HG03520 (cell line): ENCODE results near the gene B3GAT3.
"Not testable (repeated sequence)": the region's sequence is repeated elsewhere in the genome, so short reads cannot be mapped to it uniquely, and the experiment has no call there.

ENCODE experiments used
- ATAC-seq: cut with Tn5 transposase; IDR thresholded peaks from one replicate; pipeline ENCODE4 v1.9.1; 2021; ENCODE audit warnings: mild to moderate bottlenecking, moderate library complexity; ENCODE audit not compliant: unreplicated experiment

B3GAT3 gene

GRCh38 chr11:62580959-62581715 is 40.6 kb downstream of the B3GAT3 start:
- ATAC-seq = no peak

GRCh38 chr11:62579252-62579651 is 42.5 kb downstream of the B3GAT3 start:
- ATAC-seq = no peak

- ATAC-seq = no peak
Observed at GRCh38 chr11:62578541-62578940, 43.2 kb downstream of the B3GAT3 start.

GRCh38 chr11:62577046-62577714 is 44.6 kb downstream of the B3GAT3 start:
- ATAC-seq = no peak

- ATAC-seq = no peak
Observed at GRCh38 chr11:62575837-62576236, 45.9 kb downstream of the B3GAT3 start.

DNA sequence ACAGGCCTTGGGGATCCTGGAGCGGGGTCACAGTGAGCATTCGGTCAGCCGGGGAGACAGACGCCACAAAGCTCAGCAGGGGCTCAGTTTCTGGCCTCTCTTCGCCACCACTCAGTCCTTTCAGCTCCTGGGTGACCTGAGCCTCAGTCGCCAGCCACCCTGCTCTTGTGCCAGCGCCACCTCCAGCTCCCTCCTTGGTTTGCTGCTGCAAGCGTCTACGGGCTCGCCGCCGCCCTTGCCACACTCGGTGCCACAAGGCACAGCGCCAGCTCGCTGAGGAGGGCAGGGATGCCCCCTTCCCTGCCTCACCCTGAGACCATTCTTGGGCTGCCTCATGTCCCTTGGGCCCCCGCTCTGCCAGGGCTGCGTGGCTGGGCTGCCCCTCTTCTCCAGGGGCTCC is 46.6 kb downstream of the B3GAT3 start:
- ATAC-seq = no peak

- ATAC-seq = no peak
Observed at GRCh38 chr11:62574363-62575071, 47.3 kb downstream of the B3GAT3 start.

- ATAC-seq = peak; percentile 87
Observed at GRCh38 chr11:62573592-62574362, 48.0 kb downstream of the B3GAT3 start, which contains the start of gene EEF1G. Gene EEF1G (minus strand): TSS chr11:62573891. CDS start chr11:62573842, 49 bp downstream.

DNA sequence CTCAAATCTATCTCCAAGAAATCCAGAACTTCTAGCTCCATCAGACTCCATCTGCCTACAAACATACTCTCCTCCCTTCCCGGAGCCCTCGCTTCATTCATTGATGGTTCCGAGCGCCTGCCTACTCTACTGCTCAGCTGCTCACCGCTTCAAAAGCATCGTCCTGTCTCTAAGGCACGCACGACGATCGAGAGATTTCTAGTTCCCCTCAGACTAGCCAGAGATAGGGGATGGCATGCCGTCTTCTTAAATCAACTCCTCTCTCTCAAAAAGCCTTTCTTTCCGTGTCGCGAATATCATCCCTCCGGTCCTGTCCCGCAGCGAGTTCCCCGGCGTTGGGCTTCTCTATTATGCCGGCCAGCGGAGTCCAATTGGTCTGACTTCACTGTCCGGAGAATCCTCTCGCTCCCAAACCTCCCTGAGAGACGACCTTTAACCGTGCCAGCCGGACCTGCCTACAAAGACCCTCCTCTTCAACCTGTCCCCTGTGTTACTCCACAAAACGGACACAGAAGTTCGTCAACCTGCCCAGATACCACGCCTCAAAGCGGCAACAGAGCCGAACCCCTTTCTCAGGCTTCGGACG is 48.7 kb downstream of the B3GAT3 start:
- no peak for ATAC-seq

- ATAC-seq = no peak
Observed at GRCh38 chr11:62572431-62572830, 49.4 kb downstream of the B3GAT3 start.

- ATAC-seq = not testable (repeated sequence)
Observed at GRCh38 chr11:62571493-62571892, 50.3 kb downstream of the B3GAT3 start.

DNA sequence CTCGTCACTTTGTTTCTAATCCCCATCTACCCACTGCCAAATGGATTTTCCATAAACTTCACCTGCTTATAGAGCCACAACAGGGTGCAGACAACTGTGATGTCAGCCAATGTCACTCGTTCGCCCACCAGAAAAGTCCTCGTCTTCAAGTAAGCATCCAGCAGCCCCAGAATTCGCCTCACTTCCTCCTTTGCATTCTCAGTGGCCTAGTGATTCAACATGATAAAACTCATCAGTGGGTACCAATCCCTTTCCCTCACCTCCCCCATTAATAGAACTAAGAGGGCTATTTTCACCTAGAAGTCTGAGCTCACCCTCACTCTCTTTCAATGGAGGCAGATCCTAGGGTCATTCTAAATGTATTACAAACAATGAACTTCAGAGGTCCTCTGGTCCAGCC is 50.9 kb downstream of the B3GAT3 start:
- not testable (repeated sequence) for ATAC-seq

DNA sequence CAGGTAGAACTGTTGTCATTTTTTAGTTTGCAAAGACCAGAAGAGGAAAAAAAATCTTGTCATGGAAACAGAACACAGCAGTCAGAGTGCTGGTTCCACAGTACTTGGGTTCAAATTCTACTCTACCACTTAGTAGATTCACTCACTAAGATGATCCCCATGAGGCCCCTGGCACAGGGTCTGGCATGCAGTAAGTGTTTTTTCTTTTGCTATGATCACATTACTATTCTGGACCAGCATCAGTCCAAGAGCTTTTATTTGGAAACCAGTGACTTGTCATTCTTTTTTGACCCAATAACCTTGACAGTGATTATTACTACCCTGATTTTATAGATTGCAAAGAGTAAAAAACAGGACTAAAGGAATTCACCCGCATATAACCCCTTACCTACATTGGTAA is 52.2 kb downstream of the B3GAT3 start:
- no peak for ATAC-seq

DNA sequence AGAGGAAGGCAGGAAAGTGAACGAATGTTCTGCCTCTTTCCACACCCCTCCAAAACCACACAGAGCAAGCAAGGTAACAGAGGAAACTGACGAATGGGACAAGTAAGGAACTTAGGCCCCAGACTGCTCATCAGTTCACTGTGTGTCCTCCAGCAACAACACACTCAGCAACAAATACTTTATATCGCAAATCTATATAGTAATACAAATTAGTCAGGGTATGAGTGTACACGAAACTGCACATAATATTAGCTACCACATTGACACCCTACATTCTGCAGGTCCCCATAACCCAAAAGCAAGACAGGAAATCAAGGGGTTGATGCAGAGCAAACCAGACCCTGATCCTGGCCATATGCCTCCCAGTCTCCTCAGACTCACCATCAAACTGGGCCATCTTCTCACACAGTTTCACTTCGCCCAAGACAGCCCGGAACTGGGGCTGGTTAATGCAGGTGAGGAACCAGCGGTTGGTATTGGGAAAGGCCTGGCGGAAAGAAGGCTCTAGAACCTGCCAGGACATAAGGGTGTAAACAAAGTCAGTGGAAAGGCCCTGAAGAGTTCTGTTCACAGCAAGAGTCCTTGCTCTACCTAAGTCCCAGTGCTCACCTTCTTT is 54.7 kb downstream of the B3GAT3 start:
- ATAC-seq = no peak

- ATAC-seq = no peak
Observed at GRCh38 chr11:62566247-62566646, 55.5 kb downstream of the B3GAT3 start.
